Muscle of arm (tissue), 14 donors: Measurements from ENCODE around the gene SASS6. TPM values are rescaled to one million over a fixed set of nuclear protein-coding genes. Genes with fewer than 3 reads are reported as not detected.
A peak's percentile ranks its signal among the peaks of the same experiment; 100 is the strongest.

ENCODE experiments used
- DNase-seq: peaks from one replicate; pipeline ENCODE4 v3.0.0-alpha.2; 2013
- long read RNA-seq, 11 donors: transcript quantifications; one replicate each; lab custom pipeline, GENCODE V29; 2026
- polyA plus RNA-seq, 12 donors: library from polyadenylated mRNA; unstranded; fragments of 120-200 nt; gene quantifications; one replicate each; pipeline ENCODE4 v1.2.1, GENCODE V29; 2013; ENCODE audit not compliant: insufficient read length in 12 of 12

Gene SASS6, protein sequence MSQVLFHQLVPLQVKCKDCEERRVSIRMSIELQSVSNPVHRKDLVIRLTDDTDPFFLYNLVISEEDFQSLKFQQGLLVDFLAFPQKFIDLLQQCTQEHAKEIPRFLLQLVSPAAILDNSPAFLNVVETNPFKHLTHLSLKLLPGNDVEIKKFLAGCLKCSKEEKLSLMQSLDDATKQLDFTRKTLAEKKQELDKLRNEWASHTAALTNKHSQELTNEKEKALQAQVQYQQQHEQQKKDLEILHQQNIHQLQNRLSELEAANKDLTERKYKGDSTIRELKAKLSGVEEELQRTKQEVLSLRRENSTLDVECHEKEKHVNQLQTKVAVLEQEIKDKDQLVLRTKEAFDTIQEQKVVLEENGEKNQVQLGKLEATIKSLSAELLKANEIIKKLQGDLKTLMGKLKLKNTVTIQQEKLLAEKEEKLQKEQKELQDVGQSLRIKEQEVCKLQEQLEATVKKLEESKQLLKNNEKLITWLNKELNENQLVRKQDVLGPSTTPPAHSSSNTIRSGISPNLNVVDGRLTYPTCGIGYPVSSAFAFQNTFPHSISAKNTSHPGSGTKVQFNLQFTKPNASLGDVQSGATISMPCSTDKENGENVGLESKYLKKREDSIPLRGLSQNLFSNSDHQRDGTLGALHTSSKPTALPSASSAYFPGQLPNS
- polyA plus RNA-seq: 1 to 10 TPM in 11 of 12 donors, not detected in 1; 3.0 to 7.6 (median 5.3) TPM
- long read RNA-seq, donor 1: 0 reads
- long read RNA-seq, donor 2: 0 reads
- long read RNA-seq, donor 3: 0 reads
- long read RNA-seq, donor 4: 0 reads
- long read RNA-seq, donor 5, partial matches to known transcripts: 18 of 18 reads
- long read RNA-seq, donor 5, other reads (novel, unspliced or antisense): 0 of 18 reads
- long read RNA-seq, donor 6: 0 reads
- long read RNA-seq, donor 7: 0 reads
- long read RNA-seq, donor 8, partial matches to known transcripts: 6 of 6 reads
- long read RNA-seq, donor 8, other reads (novel, unspliced or antisense): 0 of 6 reads
- long read RNA-seq, donor 9: 0 reads
- long read RNA-seq, donor 10: 0 reads
- long read RNA-seq, donor 11, partial matches to known transcripts: 0 of 1 reads
- long read RNA-seq, donor 11, other reads (novel, unspliced or antisense): 0 of 1 reads

- peak; percentile 97 for DNase-seq
Observed at GRCh38 chr1:100132566-100133477, at the start of gene SASS6, which contains the start of gene TRMT13. TSS of gene SASS6 (minus strand) at chr1:100132930. CDS start at chr1:100132814, 116 bp downstream. TSS of gene TRMT13 (plus strand) at chr1:100133163. CDS start at chr1:100133169, 6 bp downstream.

DNA sequence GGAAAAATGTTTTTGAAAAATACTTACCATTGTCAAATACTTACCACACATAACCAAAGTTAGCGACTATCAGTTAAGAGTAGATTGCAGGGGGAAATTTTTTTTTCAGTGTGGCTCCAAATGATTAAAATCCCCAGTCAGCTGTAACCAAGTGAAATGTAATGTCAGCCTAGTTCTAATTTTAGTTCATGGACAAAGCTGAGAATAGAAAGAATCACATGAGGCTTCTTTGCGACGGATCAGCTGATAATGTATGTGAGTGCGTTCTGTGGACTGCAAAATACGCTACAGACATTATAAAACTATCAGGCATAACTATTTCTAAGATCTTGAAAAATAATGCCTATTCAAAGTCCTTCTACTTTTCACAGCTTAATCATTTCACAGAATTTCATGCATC, 45.4 kb upstream of the SASS6 start, which contains the start of gene LRRC39:
TSS of gene LRRC39 (minus strand) at position 166 of the 400 bp plus-strand sequence. CDS start 9,740 bp downstream, outside the sequence.
- DNase-seq: no peak

- no peak for DNase-seq
Observed at GRCh38 chr1:100177295-100178041, 44.7 kb upstream of the SASS6 start.

- DNase-seq: no peak
Observed at GRCh38 chr1:100168051-100168450, 35.3 kb upstream of the SASS6 start.

DNA sequence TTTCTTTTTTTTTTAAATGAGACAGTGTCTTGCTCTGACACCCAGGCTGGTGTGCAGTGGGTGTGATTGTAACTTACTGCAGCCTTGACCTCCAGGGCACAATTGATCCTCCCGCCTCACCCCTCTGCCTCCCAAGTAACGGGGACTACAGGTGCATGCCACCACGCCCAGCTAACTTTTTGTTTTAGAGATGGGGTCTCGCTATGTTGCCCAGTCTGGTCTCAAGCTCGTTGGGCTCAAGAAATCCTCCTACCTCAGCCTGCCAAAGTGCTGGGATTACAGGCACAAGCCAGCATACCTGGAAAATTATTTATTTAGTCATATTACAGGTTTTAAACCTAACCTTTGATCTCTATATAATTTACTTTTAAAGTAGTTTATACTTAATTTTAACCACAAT, 32.0 kb upstream of the SASS6 start:
- DNase-seq: no peak

DNA sequence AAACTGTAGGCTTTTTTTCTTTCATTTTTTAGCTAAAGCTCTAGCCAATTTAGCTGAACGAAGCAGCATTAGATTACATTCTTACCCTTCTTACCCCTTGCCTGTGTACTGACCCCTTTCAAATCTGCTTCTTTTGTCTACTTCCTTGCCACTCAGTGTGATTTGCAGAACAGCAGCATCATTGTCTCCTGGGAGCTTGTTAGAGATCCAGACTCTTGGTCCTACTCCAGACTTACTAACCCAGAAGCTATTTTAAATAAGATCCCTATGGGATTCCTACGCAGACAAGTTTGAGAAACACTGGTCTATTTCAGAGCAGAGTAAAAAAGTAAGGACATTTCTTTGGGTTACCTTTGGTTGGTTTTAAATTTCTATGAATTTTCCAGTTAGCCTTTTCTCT, 31.5 kb upstream of the SASS6 start:
- DNase-seq: peak; percentile 25

GRCh38 chr1:100162881-100163280, 30.2 kb upstream of the SASS6 start:
- no peak for DNase-seq

- DNase-seq: no peak
Observed at GRCh38 chr1:100152271-100152670, 19.5 kb upstream of the SASS6 start.

DNA sequence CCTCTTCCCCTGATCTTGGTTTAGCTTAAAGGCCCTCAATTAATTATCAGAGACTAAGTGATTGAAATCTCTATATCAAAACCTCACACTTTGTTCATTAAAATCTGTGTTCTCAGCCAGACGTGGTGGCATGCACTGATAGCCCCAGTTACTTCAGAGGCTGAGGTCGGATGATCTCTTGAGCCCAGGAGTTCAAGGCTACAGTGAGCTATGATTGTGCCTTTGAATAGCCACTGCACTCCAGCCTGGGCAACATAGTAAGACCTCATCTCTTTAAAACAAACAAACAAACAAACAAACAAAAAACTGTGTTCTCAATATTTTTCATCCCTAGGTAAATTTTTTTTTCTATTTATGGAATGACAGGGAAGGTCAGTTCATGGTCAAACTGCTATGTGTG, 18.9 kb upstream of the SASS6 start:
- DNase-seq: no peak

DNA sequence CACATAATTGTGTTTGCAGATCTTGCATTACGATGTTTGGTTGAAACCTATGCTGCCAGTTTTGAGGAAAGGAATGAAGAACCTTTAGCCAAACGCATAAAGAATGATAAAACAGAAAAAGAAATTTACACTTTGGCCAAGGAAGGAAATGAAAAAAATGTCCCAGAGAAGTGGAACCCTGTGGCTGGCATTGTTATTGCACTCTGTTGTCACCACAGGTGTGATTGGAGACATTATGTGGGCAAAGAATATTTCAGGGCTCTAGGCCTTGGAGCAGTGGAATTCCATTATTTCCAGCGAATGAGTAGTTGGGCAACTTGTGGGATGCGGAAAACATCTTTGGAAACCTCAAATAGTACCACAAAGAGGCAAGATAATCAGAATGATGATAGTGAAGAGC, 15.1 kb upstream of the SASS6 start:
- no peak for DNase-seq

DNA sequence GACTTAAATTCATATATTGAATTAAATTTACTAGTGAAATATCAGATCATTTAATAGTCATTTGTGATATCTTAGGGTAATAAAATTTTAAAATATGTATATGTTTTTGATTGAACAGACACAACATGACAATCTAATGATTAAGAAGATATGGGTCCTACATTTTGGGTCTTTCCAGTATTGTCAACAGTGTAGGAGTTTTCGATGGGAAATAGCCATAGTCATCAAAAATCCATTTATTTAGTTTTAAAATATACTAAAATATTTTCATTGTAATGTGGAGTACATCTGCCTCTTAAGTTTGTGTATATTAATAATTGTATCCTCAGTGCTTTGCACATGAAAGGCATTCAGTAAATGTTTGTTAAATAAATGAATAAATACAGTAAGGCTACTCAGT, 14.2 kb upstream of the SASS6 start:
- no peak for DNase-seq

- no peak for DNase-seq
Observed at GRCh38 chr1:100145116-100145515, 12.4 kb upstream of the SASS6 start.

- DNase-seq: no peak
Observed at GRCh38 chr1:100142343-100142742, 9.6 kb upstream of the SASS6 start.

GRCh38 chr1:100141192-100141591, 8.5 kb upstream of the SASS6 start:
- DNase-seq: no peak

GRCh38 chr1:100137602-100138001, 4.9 kb upstream of the SASS6 start:
- no peak for DNase-seq

- DNase-seq: no peak
Observed at GRCh38 chr1:100134872-100135271, 2.1 kb upstream of the SASS6 start.

DNA sequence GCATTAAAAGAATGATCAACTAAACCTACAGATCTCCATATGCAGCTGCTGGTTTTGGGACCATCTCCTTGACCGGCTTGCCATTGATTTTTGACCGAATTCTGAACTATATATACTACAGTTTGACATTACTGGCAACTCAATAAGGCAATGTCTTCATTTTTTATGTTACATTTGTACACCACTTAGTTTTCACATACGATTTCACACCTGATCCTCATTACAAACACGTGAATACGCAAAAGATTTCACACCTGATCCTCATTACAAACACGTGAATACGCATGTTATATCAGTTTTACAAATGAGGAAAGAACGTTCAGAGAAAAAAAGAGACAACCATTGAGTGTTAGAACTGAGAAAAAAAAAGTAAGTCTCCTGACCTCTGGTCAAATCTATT, 1.1 kb downstream of the SASS6 start:
- DNase-seq: no peak

GRCh38 chr1:100130552-100131077, 2.1 kb downstream of the SASS6 start:
- DNase-seq: no peak

- no peak for DNase-seq
Observed at GRCh38 chr1:100127226-100127625, 5.5 kb downstream of the SASS6 start.

- no peak for DNase-seq
Observed at GRCh38 chr1:100122177-100122576, 10.6 kb downstream of the SASS6 start.
